MCF 10A (cell line): ENCODE data around the gene CYP4V2. TPM values are rescaled to one million over a fixed set of nuclear protein-coding genes. Genes with fewer than 3 reads are reported as not detected.

ENCODE experiments used
- BruUV-seq: library from RNA; stranded (reverse); fragments of 400-500 nt; replicated peaks from 2 replicates; lab custom pipeline; 2021; lab: Mats Ljungman, UMichigan
- CTCF ChIA-PET: fragments of 300-600 bp; sonication (Branson Sonifier 250); formaldehyde crosslinking; extraction: SDS; loops from one replicate; lab custom pipeline; 2021; ENCODE audit warnings: antibody characterized with exemption, inconsistent platforms; lab: Yijun Ruan, JAX
- POLR2A ChIA-PET: fragments of 300-600, 350-650 bp; sonication (Branson Sonifier 250); formaldehyde crosslinking; extraction: SDS; loops from one replicate; lab custom pipeline; 2020; ENCODE audit warnings: antibody characterized with exemption, inconsistent platforms; lab: Yijun Ruan, JAX
- DNase-seq: peaks from one replicate; pipeline ENCODE4 v3.0.0-alpha.2; 2018; ENCODE audit not compliant: unreplicated experiment
- H3K27ac Mint-ChIP-seq: one replicate; pipeline ENCODE4 v1.8.0; 2022; ENCODE audit warnings: mild to moderate bottlenecking, low read depth, mixed read lengths; ENCODE audit not compliant: unreplicated experiment
- H3K27me3 Mint-ChIP-seq: one replicate; pipeline ENCODE4 v1.8.0; 2022; ENCODE audit warnings: mixed read lengths; ENCODE audit not compliant: insufficient read depth, unreplicated experiment
- H3K36me3 Mint-ChIP-seq: one replicate; pipeline ENCODE4 v1.8.0; 2022; ENCODE audit warnings: mild to moderate bottlenecking, moderate library complexity, mixed read lengths; ENCODE audit not compliant: insufficient read depth, unreplicated experiment
- H3K4me1 Mint-ChIP-seq: one replicate; pipeline ENCODE4 v1.8.0; 2022; ENCODE audit warnings: mixed read lengths; ENCODE audit not compliant: insufficient read depth, unreplicated experiment
- H3K4me3 Mint-ChIP-seq: one replicate; pipeline ENCODE4 v1.8.0; 2022; ENCODE audit warnings: mild to moderate bottlenecking, moderate library complexity, mixed read lengths; ENCODE audit not compliant: unreplicated experiment
- H3K9me3 Mint-ChIP-seq: one replicate; pipeline ENCODE4 v1.8.0; 2022; ENCODE audit warnings: mixed read lengths; ENCODE audit not compliant: unreplicated experiment
- intact Hi-C: fragments of 100-400 bp; cut with micrococcal nuclease; formaldehyde crosslinking; loops from 2 replicates; pipeline ENCODE4 v1.14.1; 2022
- total RNA-seq: library from RNA; stranded (reverse); gene quantifications from 2 replicates; pipeline ENCODE4 v1.2.3, GENCODE V29; 2022
- TF ChIP-seq, protein P1 (sequence below): fragments of 200-600 bp; IDR thresholded peaks from one replicate; pipeline ENCODE4 v1.8.0; 2022; ENCODE audit warnings: antibody characterized with exemption, mild to moderate bottlenecking; ENCODE audit not compliant: unreplicated experiment

Gene CYP4V2
- total RNA-seq, 1 experiment from 2014 or later, result 22.1 TPM

DNA sequence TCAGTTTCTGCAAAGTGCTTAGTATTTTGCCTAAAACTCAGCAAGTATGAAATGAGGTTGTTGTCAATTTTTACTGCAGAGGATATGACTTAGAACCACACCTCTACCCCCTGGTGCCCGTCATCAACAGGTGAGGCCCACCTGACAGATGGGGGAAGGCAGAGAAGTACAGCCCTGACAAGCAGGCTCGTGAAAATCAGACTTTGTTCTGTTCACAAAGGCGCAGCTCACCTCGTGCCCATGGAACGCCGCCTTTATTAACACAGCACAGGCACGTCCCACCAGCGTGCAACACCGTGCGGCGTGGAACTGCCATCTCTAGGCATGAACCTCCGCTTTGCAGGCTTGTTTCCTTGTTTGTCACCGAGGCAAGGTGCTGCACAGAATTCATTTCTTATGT is 13.3 kb downstream of the CYP4V2 start:
- TF ChIP-seq, protein P1, sequence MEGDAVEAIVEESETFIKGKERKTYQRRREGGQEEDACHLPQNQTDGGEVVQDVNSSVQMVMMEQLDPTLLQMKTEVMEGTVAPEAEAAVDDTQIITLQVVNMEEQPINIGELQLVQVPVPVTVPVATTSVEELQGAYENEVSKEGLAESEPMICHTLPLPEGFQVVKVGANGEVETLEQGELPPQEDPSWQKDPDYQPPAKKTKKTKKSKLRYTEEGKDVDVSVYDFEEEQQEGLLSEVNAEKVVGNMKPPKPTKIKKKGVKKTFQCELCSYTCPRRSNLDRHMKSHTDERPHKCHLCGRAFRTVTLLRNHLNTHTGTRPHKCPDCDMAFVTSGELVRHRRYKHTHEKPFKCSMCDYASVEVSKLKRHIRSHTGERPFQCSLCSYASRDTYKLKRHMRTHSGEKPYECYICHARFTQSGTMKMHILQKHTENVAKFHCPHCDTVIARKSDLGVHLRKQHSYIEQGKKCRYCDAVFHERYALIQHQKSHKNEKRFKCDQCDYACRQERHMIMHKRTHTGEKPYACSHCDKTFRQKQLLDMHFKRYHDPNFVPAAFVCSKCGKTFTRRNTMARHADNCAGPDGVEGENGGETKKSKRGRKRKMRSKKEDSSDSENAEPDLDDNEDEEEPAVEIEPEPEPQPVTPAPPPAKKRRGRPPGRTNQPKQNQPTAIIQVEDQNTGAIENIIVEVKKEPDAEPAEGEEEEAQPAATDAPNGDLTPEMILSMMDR, result no peak
- no peak for DNase-seq
- Mint-ChIP-seq H3K4me1 (no peaks in the 10 kb centered on the region), H3K36me3 (peaks cover 6% of the 10 kb centered on the region), H3K4me3 (no peak overlapping the region), H3K9me3 (peaks cover 8% of the 10 kb centered on the region), H3K27me3 (no peaks in the 10 kb centered on the region), H3K27ac (no peak overlapping the region)
- ChIA-PET CTCF (no interaction called here), POLR2A (no interaction called here)
- intact Hi-C loops, result no loop called here
- no TSS peak for BruUV-seq

DNA sequence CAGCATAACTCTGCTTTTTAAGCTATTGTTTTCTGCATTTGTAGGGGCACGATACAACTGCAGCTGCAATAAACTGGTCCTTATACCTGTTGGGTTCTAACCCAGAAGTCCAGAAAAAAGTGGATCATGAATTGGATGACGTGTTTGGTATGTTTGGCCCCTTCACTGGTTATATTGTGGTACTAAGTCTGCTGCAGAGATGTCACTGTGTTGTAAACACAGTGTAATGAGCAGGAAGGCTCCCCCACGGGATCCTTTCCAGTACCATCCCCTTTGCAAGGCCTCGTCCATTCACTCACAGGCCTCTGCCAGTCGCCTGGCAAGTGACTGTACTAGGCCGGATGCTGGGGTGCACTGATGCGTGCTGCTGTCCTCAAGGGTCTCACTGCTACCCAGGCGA is 13.8 kb downstream of the CYP4V2 start:
- no TSS peak for BruUV-seq
- POLR2A ChIA-PET, result no interaction called here

DNA sequence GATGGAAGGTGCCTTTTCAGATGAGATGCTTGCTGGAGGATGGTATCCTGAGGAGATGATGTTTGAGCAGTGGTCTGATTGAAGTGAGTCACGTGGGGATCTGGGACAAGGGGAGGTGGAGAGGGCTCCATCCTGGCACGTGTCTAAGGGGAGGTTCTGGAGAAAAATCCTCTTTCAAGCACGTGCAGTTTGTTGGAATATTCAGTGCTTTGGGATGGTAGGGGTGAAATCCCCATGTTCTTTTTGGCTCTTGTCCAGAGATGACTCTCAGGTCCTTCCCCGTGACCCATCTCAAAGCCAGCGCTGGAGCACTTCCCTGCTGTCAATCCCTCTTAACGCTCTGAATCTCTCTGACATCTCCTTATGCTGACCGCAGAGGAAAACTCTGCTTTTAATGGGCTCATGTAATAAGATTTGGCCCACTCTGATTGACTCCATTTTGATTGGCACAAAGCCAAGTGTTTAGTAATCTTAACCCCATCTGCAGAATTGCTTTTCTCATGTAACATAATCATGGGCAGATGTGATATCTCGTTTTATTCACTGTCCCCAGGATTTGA is 25.2 kb downstream of the CYP4V2 start:
- TF ChIP-seq, protein P1, result no peak
- Mint-ChIP-seq H3K27me3 (no peaks in the 10 kb centered on the region), H3K9me3 (peaks cover 7% of the 10 kb centered on the region), H3K27ac (no peak overlapping the region), H3K4me3 (no peak overlapping the region), H3K36me3 (no peaks in the 10 kb centered on the region), H3K4me1 (peaks cover 6% of the 10 kb centered on the region)
- DNase-seq, result no peak
- CTCF ChIA-PET, result interaction anchor here (0.9 kb wide), 1 partner anchor 10 kb away, joined by 3 read pairs; no protein-coding TSS in a partner anchor
- no TSS peak for BruUV-seq
- POLR2A ChIA-PET, result interaction anchor here (1.1 kb wide), 1 partner anchor 8 kb away, joined by 4 read pairs; no protein-coding TSS in a partner anchor
- intact Hi-C loops, result no loop called here

More for the DNA sequence above, 13.8 kb downstream of the CYP4V2 start:
- DNase-seq, result no peak
- H3K4me3 Mint-ChIP-seq, result no peak overlapping the region
- H3K4me1 Mint-ChIP-seq, result no peaks in the 10 kb centered on the region
- intact Hi-C loops, result no loop called here
- TF ChIP-seq, protein P1, result no peak
- no peak overlapping the region for H3K27ac Mint-ChIP-seq
- peaks cover 7% of the 10 kb centered on the region for H3K36me3 Mint-ChIP-seq
- peaks cover 8% of the 10 kb centered on the region for H3K9me3 Mint-ChIP-seq
- CTCF ChIA-PET, result no interaction called here
- no peaks in the 10 kb centered on the region for H3K27me3 Mint-ChIP-seq

DNA sequence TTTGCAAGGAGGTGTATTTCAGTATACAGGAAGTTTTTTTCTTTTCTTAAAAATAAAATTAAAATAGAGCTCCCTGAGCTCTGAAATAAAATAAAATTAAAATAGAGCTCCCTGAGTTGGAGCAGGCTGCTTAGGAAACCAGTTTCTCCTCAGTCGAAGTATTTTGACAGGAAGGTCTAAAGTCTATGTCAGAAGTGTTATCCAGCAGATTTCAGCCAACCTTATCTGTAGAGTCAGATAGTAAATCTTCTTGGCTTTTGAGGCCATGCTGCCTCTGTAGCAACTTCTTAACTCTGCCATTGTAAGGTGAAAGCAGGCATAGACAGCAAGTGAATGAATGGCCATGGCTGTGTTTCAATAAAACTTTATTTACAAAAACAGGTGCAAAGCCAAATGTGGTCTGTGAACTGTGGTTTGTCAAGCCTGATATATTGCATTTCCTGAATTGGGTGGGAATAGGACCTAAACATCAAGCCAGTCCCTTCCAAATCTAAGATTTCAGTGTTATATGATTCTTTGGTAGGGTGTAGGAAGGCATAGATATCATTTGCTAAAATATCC is 26.4 kb downstream of the CYP4V2 start:
- Mint-ChIP-seq H3K4me3 (no peak overlapping the region), H3K9me3 (peaks cover 7% of the 10 kb centered on the region), H3K36me3 (no peaks in the 10 kb centered on the region), H3K4me1 (peaks cover 6% of the 10 kb centered on the region), H3K27me3 (no peaks in the 10 kb centered on the region), H3K27ac (no peak overlapping the region)
- POLR2A ChIA-PET, result no interaction called here
- DNase-seq, result no peak
- CTCF ChIA-PET, result no interaction called here
- BruUV-seq, result no TSS peak
- TF ChIP-seq, protein P1, result no peak
- intact Hi-C loops, result no loop called here
